ENCODE results near the gene CNNM2. TPM values are rescaled to one million over a fixed set of nuclear protein-coding genes. Genes with fewer than 3 reads are reported as not detected.

Gene CNNM2
- total RNA-seq, 1 donor from 2014 or later: 12.5 TPM

- Mint-ChIP-seq H3K4me3 (no peak overlapping the region), H3K36me3 (peaks cover 1% of the 10 kb centered on the region), H3K4me1 (no peaks in the 10 kb centered on the region), H3K27ac (no peak overlapping the region), H3K9me3 (no peaks in the 10 kb centered on the region), H3K27me3 (ENCODE audit: low read depth) (no peaks in the 10 kb centered on the region)
- peak; percentile 76 for TF ChIP-seq CTCF (IDR thresholded peaks at IDR 0.05; ENCODE audit: unreplicated experiment)
- peak; percentile 58 to 80 for DNase-seq (ENCODE audit: low spot score in 2 of 2, unreplicated experiment in 2 of 2)
These were observed 151.6 kb downstream of the CNNM2 start for GRCh38 chr10:103069453-103070331.

GRCh38 chr10:103072276-103072675 is 154.2 kb downstream of the CNNM2 start:
- no peaks in the 10 kb centered on the region for H3K9me3 Mint-ChIP-seq
- H3K27me3 Mint-ChIP-seq (ENCODE audit: low read depth): no peaks in the 10 kb centered on the region
- no peak overlapping the region for H3K27ac Mint-ChIP-seq
- no peak for TF ChIP-seq CTCF (IDR thresholded peaks at IDR 0.05; ENCODE audit: unreplicated experiment)
- no peak overlapping the region for H3K4me3 Mint-ChIP-seq
- no peaks in the 10 kb centered on the region for H3K4me1 Mint-ChIP-seq
- DNase-seq (ENCODE audit: low spot score in 2 of 2, unreplicated experiment in 2 of 2): no peak
- H3K36me3 Mint-ChIP-seq: peaks cover 11% of the 10 kb centered on the region

GRCh38 chr10:103072891-103073290 is 154.8 kb downstream of the CNNM2 start:
- H3K27me3 Mint-ChIP-seq (ENCODE audit: low read depth): no peaks in the 10 kb centered on the region
- H3K27ac Mint-ChIP-seq: no peak overlapping the region
- no peak overlapping the region for H3K4me3 Mint-ChIP-seq
- H3K36me3 Mint-ChIP-seq: peaks cover 16% of the 10 kb centered on the region
- no peaks in the 10 kb centered on the region for H3K4me1 Mint-ChIP-seq
- TF ChIP-seq CTCF (IDR thresholded peaks at IDR 0.05; ENCODE audit: unreplicated experiment): no peak
- no peaks in the 10 kb centered on the region for H3K9me3 Mint-ChIP-seq
- no peak for DNase-seq (ENCODE audit: low spot score in 2 of 2, unreplicated experiment in 2 of 2)

- no peaks in the 10 kb centered on the region for H3K27me3 Mint-ChIP-seq (ENCODE audit: low read depth)
- H3K9me3 Mint-ChIP-seq: no peaks in the 10 kb centered on the region
- TF ChIP-seq CTCF (IDR thresholded peaks at IDR 0.05; ENCODE audit: unreplicated experiment): no peak
- H3K36me3 Mint-ChIP-seq: peaks cover 16% of the 10 kb centered on the region
- no peak overlapping the region for H3K27ac Mint-ChIP-seq
- no peak for DNase-seq (ENCODE audit: low spot score in 2 of 2, unreplicated experiment in 2 of 2)
- H3K4me3 Mint-ChIP-seq: no peak overlapping the region
- no peaks in the 10 kb centered on the region for H3K4me1 Mint-ChIP-seq
These were observed 158.9 kb downstream of the CNNM2 start for GRCh38 chr10:103077020-103077419.

- H3K9me3 Mint-ChIP-seq: no peaks in the 10 kb centered on the region
- H3K36me3 Mint-ChIP-seq: peaks cover 17% of the 10 kb centered on the region
- H3K27me3 Mint-ChIP-seq (ENCODE audit: low read depth): no peaks in the 10 kb centered on the region
- H3K4me3 Mint-ChIP-seq: no peak overlapping the region
- no peak for TF ChIP-seq CTCF (IDR thresholded peaks at IDR 0.05; ENCODE audit: unreplicated experiment)
- H3K4me1 Mint-ChIP-seq: no peaks in the 10 kb centered on the region
- no peak overlapping the region for H3K27ac Mint-ChIP-seq
- no peak for DNase-seq (ENCODE audit: low spot score in 2 of 2, unreplicated experiment in 2 of 2)
These were observed 159.6 kb downstream of the CNNM2 start for GRCh38 chr10:103077491-103078308.
